GM12878 (cell line): Measurements from ENCODE around the gene PAM. TPM values are rescaled to one million over a fixed set of nuclear protein-coding genes. Genes with fewer than 3 reads are reported as not detected.

ENCODE experiments used
- ATAC-seq: fragments of 200-7000 bp; cut with Tn5 transposase; 3 replicates; pipeline ENCODE4 v1.9.1; 2020; ENCODE audit warnings: mild to moderate bottlenecking, moderate library complexity
- BruUV-seq: library from RNA; stranded (reverse); fragments of 400-500 nt; replicated peaks from 2 replicates; lab custom pipeline; 2021; lab: Mats Ljungman, UMichigan
- CTCF ChIA-PET: fragments of 300-600 bp; sonication (Branson Sonifier 250); formaldehyde crosslinking; extraction: SDS; loops from one replicate; lab custom pipeline; 2021; ENCODE audit warnings: inconsistent platforms; lab: Yijun Ruan, JAX
- POLR2A ChIA-PET: fragments of 350-600 bp; formaldehyde crosslinking; extraction: SDS; loops from one replicate; lab custom pipeline; 2021; ENCODE audit warnings: inconsistent platforms; lab: Charles Lee
- RAD21 ChIA-PET: fragments of 300-600 bp; sonication (Branson Sonifier 250); formaldehyde crosslinking; loops from one replicate; lab custom pipeline; 2023; ENCODE audit warnings: antibody characterized with exemption; ENCODE audit not compliant: unreplicated experiment; lab: Charles Lee
- SMC1A ChIA-PET: fragments of 300-600 bp; sonication (Branson Sonifier 250); formaldehyde crosslinking; loops from one replicate; lab custom pipeline; 2023; ENCODE audit not compliant: unreplicated experiment, uncharacterized antibody; lab: Charles Lee
- DNase-seq: peaks from one replicate; pipeline ENCODE4 v3.0.0-alpha.2; 2011; ENCODE audit warnings: low read depth, low spot score
- FAIRE-seq: peaks from 3 replicates; lab custom pipeline; 2011; peaks lifted over from hg19 to GRCh38; lab: Jason Lieb, UNC
- H2AFZ ChIP-seq: 2 replicates; pipeline ENCODE4 v1.6.0; 2011; ENCODE audit warnings: low read depth, low read length, control low read depth; ENCODE audit not compliant: control insufficient read depth
- H3K27ac ChIP-seq: 2 replicates; pipeline ENCODE4 v1.5.1; 2011; ENCODE audit warnings: control low read depth; ENCODE audit not compliant: control insufficient read depth, insufficient read depth
- H3K27me3 ChIP-seq, 2 experiments: replicated peaks in 1 of 2; 2 replicates each; pipeline versions ENCODE4 v1.6.0 to v1.6.1; 2011; ENCODE audit warnings: low read length in 1 of 2; ENCODE audit not compliant: control insufficient read depth in 2 of 2, insufficient read depth in 2 of 2
- H3K36me3 ChIP-seq, 2 experiments: 2 replicates each; pipeline ENCODE4 v1.5.1; 2011; ENCODE audit warnings: low read length in 1 of 2; ENCODE audit not compliant: control insufficient read depth in 2 of 2, insufficient read depth in 2 of 2
- H3K4me1 ChIP-seq: 2 replicates; pipeline ENCODE4 v1.6.1; 2011; ENCODE audit warnings: mild to moderate bottlenecking, low read length, moderate library complexity, mixed read lengths; ENCODE audit not compliant: control insufficient read depth, insufficient read depth
- H3K4me2 ChIP-seq: 2 replicates; pipeline ENCODE4 v1.6.0; 2011; ENCODE audit warnings: control low read depth; ENCODE audit not compliant: control insufficient read depth, insufficient read depth
- H3K4me3 ChIP-seq: fragments of 200-600 bp; sonication (generic); 2 replicates; pipeline ENCODE4 v1.5.1; 2016
- H3K79me2 ChIP-seq: 2 replicates; pipeline ENCODE4 v1.6.0; 2011; ENCODE audit warnings: low read length; ENCODE audit not compliant: control insufficient read depth, insufficient read depth
- H3K9ac ChIP-seq: 2 replicates; pipeline ENCODE4 v1.8.0; 2011; ENCODE audit warnings: low read length, control low read depth, mixed read lengths; ENCODE audit not compliant: control insufficient read depth, insufficient read depth
- H3K9me3 ChIP-seq: replicated peaks from 3 replicates; pipeline ENCODE4 v1.5.1; 2011; ENCODE audit warnings: mild to moderate bottlenecking, low read length; ENCODE audit not compliant: control insufficient read depth, insufficient read depth
- H4K20me1 ChIP-seq: 2 replicates; pipeline ENCODE4 v1.6.0; 2011; ENCODE audit not compliant: control insufficient read depth, insufficient read depth
- HDAC6 ChIP-seq: fragments of 200-600 bp; sonication (generic); IDR thresholded peaks from one replicate; pipeline ENCODE4 v1.8.0; 2017; ENCODE audit warnings: antibody characterized with exemption; ENCODE audit not compliant: unreplicated experiment
- PBX3 ChIP-seq: IDR thresholded peaks from 2 replicates; pipeline ENCODE4 v1.6.1; 2011; ENCODE audit warnings: mild to moderate bottlenecking, low read depth, low read length, moderate library complexity; ENCODE audit not compliant: insufficient replicate concordance
- YBX1 ChIP-seq: fragments of 450-650 bp; IDR thresholded peaks from 2 replicates; pipeline ENCODE4 v1.6.1; 2016; ENCODE audit warnings: antibody characterized with exemption
- ZNF217 ChIP-seq: fragments of 450-650 bp; IDR thresholded peaks from 2 replicates; pipeline ENCODE4 v1.6.1; 2017; ENCODE audit warnings: antibody characterized with exemption, mild to moderate bottlenecking
- ZNF687 ChIP-seq: fragments of 450-650 bp; IDR thresholded peaks from 2 replicates; pipeline ENCODE4 v1.6.1; 2017; ENCODE audit warnings: mild to moderate bottlenecking, moderate library complexity
- WGBS: methylation state at CpG from one replicate; pipeline ENCODE4 v1.1.6; 2016; ENCODE audit warnings: low lambda C conversion rate; ENCODE audit not compliant: insufficient replicate concordance, insufficient coverage; ENCODE audit errors: missing lambda C conversion rate; 5-methylcytosine and 5-hydroxymethylcytosine counted together
- in situ Hi-C: fragments of 300-500 bp; cut with MboI; formaldehyde crosslinking; loops from 9 replicates; pipeline ENCODE4 v1.14.3; 2018; ENCODE audit warnings: mixed read lengths
- intact Hi-C: fragments of 100-400 bp; cut with micrococcal nuclease; formaldehyde crosslinking; loops from one replicate; pipeline ENCODE4 v1.14.2; 2022; ENCODE audit not compliant: unreplicated experiment
- polyA plus RNA-seq, 11 experiments: library from polyadenylated mRNA; depleted of rRNA in 4 of 11; unstranded in 6 of 11; stranded (reverse) in 5 of 11; fragments of >200 nt; fragmentation: Nextera tagmentation in 4 of 11; fragmentation: Illumina TruSeq in 1 of 11; extraction: Ambion mirVana in 4 of 11; extraction: Trizol in 1 of 11; gene quantifications; 1 replicate in 1 of 11; 2 replicates in 10 of 11; pipeline versions ENCODE4 v1.2.1 to v1.2.3, GENCODE V29; 2011 to 2016; ENCODE audit warnings: inconsistent platforms in 2 of 11, missing spikeins in 2 of 11, low read depth in 1 of 11
- total RNA-seq, 4 experiments: library from RNA; depleted of rRNA in 3 of 4; stranded (reverse); fragments of >200 nt in 3 of 4; fragmentation: Illumina TruSeq in 1 of 4; extraction: Trizol in 1 of 4; gene quantifications; 2 replicates each; pipeline versions ENCODE4 v1.2.1 to v1.2.3, GENCODE V29; 2013 to 2021

Gene PAM
- total and polyA plus RNA-seq, 10 of the 15 experiments (the other 5 are each of a cell fraction or from before 2014, with no cell fraction given) = 5.5 to 72.5 (median 15.4) TPM

DNA sequence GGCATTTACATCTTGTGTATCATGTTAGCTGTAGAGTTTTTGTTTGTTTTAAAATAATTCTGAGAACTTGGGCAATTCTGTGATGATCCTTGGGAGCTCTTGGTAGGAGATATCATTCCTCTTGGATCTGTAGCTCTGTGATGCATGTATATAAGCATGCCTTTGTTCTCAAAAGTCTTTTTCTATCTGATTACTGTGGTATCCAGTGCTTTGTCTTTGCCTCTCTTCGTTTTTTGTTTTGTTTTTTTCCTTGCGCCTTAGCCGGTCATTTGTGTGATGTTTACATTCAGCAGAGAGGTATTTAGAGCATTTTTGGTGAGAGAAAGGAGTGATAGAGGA lies 110.0 kb downstream of the PAM start:
- in situ Hi-C loops (no loop called here), intact Hi-C loops (no loop called here)
- H3K36me3 ChIP-seq = no peaks in the 10 kb centered on the region; a peak in 1 of 4 replicates
- CTCF ChIA-PET = interaction anchor here (0.9 to 4.1 kb wide), 7 partner anchors 10 to 274 kb away, joined by 3 to 15 read pairs (median 3); no protein-coding TSS in a partner anchor
- RAD21 ChIA-PET = interaction anchor here (0.8 to 1.3 kb wide), 4 partner anchors 84 to 302 kb away, joined by 3 to 4 read pairs (median 3); no protein-coding TSS in a partner anchor
- peak overlapping the region; percentile 75 for H3K9ac ChIP-seq
- SMC1A ChIA-PET = interaction anchor here (0.9 to 3.5 kb wide), 7 partner anchors 11 to 83 kb away, joined by 3 to 16 read pairs (median 3); no protein-coding TSS in a partner anchor
- no peaks in the 10 kb centered on the region for H4K20me1 ChIP-seq
- FAIRE-seq (no peak), DNase-seq (no peak), ATAC-seq (no peak)
- peaks cover 5% of the 10 kb centered on the region; the same call in 1 of the 2 replicates for H3K4me1 ChIP-seq
- WGBS = 3% methylated on average over 3 of the region's 3 CpGs
- H3K27ac ChIP-seq = no peak overlapping the region
- H3K27me3 ChIP-seq = no peaks in the 10 kb centered on the region
- no peaks in the 10 kb centered on the region for H3K79me2 ChIP-seq
- POLR2A ChIA-PET = interaction anchor here (1.3 to 1.4 kb wide), 2 partner anchors 20 to 55 kb away, joined by 3 read pairs; no protein-coding TSS in a partner anchor
- H2AFZ ChIP-seq = peak overlapping the region; percentile 86
- BruUV-seq = no TSS peak
- TF ChIP-seq ZNF687 (no peak), PBX3 (no peak), ZNF217 (no peak), YBX1 (no peak), HDAC6 (no peak)
- H3K4me2 ChIP-seq = peak overlapping the region; percentile 95
- peak overlapping the region; percentile 64; the same call in 1 of the 2 replicates for H3K4me3 ChIP-seq
- no peaks in the 10 kb centered on the region for H3K9me3 ChIP-seq
